GM21825 (cell line): ENCODE results near the gene KRTAP11-1.

Experiments used
- ATAC-seq: cut with Tn5 transposase; IDR thresholded peaks from one replicate; pipeline ENCODE4 v1.9.1; 2021; ENCODE audit warnings: mild to moderate bottlenecking, moderate library complexity; ENCODE audit not compliant: unreplicated experiment

The KRTAP11-1 gene, protein sequence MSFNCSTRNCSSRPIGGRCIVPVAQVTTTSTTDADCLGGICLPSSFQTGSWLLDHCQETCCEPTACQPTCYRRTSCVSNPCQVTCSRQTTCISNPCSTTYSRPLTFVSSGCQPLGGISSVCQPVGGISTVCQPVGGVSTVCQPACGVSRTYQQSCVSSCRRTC

DNA sequence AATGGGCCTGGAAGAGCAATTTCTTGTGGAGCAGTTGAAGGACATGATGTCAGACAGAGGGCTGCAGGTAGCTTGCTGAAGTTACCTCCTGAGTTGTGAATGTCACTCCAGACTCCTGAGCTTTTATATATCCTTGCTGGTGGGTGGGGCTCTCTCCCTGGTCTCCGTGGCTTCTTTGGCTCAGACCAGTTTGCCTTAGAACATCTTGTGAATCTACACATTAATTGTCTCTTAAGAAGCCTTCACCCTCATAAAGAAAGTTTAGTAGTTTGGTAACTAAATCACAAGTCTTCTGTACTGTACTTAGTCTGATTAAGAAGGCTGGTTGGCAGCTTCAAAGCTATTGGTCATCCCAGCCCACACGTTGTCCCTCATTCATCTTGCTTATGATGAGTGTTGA, at the start of gene KRTAP11-1:
Gene KRTAP11-1 (minus strand): TSS at position 101 of the 400 bp plus-strand sequence. CDS start 56 bp downstream, at position 45.
- no peak for ATAC-seq

DNA sequence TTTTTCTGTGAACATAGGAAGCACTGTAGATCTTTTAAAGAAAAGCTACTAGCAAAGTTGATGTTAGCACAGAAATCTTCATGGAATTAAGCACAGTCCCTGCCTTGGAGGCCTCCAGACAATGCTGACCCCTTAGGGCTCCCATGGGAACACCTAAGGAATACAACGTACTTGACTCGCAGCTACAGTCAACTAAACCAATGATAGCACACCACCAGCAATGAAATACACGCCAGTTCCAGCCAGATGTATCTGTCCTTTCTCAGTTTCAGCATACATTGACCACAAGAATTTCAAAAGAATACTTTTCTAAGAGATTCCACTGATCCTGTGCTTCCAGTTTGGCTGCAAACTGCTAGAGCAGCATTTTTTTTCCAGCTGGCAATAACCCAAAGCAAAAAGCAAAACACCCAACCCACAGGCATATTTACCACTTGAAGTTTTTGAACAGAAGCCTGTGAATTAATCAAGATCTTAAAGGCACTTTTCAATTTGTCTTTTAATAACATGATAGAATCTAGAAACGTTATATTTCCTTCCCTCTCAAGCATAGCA, 42.8 kb upstream of the KRTAP11-1 start:
- no peak for ATAC-seq

DNA sequence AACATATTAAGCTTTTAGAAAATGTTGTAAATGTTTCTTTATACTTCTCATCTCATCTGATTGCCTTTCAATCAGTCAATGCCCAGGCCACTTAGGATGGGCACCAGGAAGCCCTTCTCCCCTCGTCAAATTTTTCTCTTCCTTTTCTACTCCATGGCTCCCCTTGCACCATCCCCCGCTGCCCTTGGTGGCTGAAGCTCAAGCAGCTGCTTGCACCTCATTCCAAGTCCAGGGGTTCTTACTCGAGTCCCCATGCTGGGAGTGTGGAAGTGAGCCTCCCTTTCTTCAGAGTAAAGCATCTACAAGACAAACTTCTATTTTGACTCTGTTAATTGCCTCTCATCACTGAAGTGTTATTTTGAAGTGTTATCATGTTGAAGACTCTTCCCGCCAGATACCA, 39.7 kb upstream of the KRTAP11-1 start:
- ATAC-seq = no peak

DNA sequence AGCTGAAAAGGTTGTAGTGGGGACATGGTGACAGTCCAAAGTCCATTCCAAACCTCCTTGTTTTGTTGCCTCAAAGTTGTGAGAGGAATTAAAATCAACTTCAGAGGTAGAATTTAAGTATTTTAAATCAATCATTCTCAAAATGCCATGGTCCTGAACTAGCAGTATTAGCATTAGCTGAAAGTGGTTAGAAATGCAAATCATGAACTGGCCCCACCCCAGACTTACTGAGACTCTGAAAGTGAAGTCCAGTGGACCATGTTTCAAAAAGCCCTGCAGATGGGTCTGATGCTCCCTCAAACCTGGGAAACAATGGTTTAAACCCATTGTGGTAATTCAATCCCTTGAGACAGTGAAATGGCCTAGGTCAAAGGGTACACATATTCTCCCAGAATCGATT, 36.2 kb upstream of the KRTAP11-1 start:
- ATAC-seq = no peak

DNA sequence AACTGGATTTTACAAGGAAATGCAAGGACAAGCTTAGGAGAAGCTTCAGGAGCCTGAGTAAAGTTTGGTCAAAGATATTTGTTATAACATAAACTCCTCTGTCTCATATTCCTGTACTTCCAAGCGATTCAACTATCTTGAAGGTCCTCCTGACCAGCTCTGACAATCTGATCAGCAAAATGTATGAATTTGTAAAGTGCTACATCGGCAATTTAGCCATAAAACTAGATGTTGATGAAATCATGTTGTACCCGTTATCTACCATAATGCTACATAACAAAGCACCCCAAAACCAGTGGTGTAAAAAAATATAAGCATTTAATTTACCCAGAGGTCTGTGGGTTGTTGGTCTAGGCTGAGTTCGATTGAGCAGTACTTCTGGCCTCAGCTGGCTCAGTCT, 19.5 kb upstream of the KRTAP11-1 start:
- ATAC-seq = no peak

DNA sequence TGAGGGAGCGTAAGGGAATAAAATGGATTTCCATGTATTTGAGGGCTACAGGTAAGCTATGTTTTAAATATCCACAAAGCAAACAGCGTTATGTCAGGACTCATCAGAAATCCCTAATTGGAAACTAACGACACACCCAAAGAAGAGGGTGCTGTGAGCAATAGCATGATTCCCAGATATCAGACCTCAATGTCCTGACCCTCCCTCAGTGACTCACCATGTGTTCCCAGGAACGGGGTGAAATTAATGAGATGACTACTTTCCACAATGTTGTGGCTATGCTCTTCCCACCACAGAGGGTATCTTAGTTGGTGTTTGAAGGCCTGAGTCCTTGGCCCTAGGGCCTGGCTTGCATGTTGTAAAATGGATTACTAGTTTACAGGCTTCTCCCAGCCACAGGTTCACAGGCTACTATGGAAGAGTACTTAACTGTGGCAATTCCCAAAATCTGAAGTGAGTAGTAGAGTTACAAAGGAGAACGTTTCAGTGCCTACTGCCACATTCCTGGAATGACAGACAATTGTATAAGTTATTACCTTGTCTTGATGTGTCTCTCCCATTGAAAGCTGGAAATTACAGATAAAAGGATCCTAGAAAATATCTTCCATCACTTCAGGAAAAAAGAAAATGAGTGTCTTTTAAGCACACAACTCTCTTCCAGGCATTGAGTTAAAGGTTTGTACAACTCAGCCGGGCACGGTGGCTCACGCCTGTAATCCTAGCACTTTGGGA, 1.7 kb upstream of the KRTAP11-1 start:
- ATAC-seq = no peak

DNA sequence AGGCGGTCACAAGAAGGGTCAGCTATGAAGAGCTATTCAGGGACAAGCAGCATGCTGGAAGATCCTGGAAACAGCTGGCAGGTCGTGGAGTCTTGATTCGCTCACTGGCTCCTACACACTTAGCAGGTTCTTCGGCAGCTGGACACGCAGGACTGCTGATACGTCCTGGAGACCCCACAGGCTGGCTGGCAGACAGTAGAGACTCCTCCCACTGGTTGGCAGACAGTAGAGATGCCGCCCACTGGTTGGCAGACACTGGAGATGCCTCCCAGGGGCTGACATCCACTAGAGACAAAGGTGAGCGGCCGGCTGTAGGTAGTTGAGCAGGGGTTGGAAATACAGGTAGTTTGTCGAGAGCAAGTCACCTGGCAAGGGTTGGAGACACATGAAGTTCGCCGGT, 466 bp downstream of the KRTAP11-1 start:
- no peak for ATAC-seq

DNA sequence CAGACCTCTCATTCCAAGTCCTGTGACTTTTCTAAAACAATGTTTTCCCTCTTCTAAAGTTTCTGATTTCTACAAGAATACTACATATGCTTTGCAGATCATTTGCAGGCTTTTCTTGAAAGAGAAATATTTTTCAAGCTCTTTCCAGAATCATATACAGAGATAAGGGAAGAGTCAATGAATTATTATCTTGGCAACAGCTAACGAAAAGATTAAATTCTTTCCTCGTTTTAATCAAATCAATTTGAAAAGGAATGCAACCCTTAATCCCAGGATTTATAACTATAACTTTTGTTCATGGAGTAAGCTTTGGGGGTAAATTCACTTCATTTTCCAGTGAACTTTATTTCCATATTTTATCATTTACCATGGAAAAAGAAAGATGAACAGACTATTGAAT, 6.9 kb downstream of the KRTAP11-1 start:
- ATAC-seq = no peak

DNA sequence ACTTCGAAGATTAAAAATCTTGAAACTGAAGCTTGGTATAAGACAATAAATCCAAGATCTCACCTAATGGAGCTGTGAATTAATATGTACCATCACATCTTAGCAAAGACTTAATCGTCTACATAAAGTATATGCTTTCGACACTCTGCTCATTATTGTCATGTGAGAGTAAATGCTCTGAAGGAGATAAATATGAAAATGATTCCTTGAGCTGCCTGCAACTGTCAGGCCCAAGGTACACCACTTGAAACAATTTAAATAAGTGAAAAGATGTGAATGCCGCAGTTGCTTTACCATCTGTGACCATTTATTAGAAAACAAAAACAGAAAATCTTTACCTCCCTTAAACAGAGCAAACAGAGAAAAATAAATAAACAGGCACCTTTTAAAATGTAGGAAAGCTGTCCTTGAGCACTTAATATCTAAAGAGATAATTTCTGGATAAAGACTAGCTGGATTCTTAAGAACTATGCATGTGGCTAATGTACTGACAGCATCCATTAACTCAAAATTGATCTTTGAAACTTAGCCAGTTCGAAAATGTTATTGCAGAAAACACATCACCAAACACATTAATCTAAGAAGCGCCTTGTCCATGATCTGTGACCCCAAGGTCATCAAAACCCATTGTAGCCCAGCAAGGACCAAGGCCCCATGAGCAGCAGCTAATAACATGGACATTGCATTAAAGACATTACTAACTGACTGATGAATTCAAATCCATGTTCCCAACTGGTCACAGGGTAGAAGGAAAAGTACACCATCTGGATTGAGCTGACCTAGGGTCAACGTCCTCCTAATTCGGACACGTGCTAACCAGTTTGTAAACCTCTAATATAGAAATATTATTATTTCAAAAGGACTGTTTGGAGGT, 33.5 kb downstream of the KRTAP11-1 start:
- ATAC-seq = no peak

DNA sequence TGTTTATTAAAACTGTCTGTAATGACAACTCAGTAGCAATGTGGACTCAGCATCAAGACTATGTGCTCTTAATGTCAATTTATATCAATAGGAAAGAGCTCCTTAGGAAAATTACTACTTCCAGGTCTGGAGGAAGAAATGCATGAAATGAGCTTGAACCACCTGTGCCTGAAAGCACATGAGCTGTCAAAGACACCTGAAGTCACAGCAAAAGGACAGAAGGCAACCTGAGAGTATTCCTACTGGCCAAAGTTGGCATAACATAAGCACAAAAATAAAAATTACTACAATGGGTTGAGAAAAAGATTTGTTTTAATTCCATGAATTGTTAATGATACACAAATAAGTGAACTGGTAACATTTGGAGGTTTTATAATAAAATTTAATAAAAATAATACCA, 38.4 kb downstream of the KRTAP11-1 start:
- no peak for ATAC-seq

DNA sequence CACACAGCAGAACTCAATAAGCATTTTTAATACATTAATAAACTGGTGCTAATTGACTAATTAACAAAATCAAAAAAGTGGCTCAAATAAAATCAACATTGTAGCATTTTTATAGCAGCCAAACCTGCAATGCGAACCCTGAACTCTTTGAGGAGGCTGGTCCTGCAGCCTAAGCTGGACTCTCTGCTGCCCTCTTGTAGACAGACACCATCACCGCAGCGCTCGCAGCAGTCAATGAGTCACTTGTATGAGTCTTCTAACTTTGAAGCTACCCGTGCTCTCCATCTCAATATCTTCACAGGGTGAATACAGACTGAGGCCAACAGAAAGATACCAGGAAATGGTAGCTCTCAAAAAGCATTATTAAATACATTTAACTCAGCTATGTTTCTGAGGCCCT, 42.1 kb downstream of the KRTAP11-1 start:
- ATAC-seq = no peak

DNA sequence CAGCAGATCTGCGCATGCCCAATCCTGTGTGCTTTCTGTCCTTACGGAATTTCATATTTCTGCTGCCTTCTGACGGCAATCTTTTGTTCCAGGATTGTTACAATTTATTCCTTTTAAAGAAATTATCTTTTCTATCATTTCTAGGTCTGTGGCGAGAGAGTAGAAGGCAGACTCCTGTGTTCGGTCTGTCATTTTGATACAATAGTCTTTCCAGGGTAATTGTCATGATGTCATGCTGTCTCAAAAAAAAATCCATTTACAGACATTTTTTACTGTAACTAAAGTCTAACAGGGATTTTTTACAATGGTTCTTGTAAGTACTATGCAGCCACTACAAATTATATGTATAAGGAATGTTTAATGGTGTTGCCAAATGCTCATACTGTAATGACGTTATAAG, 42.8 kb downstream of the KRTAP11-1 start:
- ATAC-seq = no peak

DNA sequence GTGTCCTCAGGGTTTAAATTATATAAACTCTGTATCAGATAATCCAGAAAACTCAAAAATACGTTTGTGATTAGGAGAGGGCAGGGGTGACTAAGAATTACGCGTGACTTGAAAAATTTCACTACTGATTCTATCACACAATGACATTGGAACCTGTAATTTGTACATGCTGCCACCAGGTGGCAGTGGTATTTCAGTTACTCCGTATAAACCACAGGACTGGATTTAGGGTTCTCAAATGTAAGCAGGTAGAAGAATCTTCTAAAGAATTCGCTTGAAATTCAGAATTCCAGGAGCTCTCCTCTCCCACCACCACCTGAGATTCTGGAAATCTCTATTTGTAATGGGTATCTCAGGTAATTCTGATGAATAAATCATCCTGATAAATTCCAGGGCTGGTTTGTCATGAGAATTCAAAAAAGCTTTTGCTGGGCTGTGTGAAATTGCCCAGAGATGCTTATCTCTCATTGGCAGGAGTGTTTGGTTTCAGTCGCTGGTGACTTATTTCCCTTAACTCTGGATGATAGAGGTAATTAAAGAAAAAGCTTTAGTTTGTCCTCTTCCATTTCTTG, 50.1 kb downstream of the KRTAP11-1 start:
- ATAC-seq = no peak
